ENCODE data around the gene C14orf180.

C14orf180 gene

GRCh38 chr14:104593710-104594136 lies 14.2 kb downstream of the C14orf180 start:
- no peak for DNase-seq (ENCODE audit: low read depth, low spot score)

GRCh38 chr14:104594310-104595046 lies 14.9 kb downstream of the C14orf180 start:
- DNase-seq (ENCODE audit: low read depth, low spot score), result no peak

GRCh38 chr14:104595116-104595675 lies 15.6 kb downstream of the C14orf180 start:
- DNase-seq (ENCODE audit: low read depth, low spot score), result no peak

GRCh38 chr14:104595911-104596450 lies 16.4 kb downstream of the C14orf180 start:
- no peak for DNase-seq (ENCODE audit: low read depth, low spot score)

GRCh38 chr14:104596451-104596918 lies 16.9 kb downstream of the C14orf180 start:
- DNase-seq (ENCODE audit: low read depth, low spot score), result no peak

- no peak for DNase-seq (ENCODE audit: low read depth, low spot score)
Measured at GRCh38 chr14:104596927-104597351, 17.4 kb downstream of the C14orf180 start.

- no peak for DNase-seq (ENCODE audit: low read depth, low spot score)
Measured at GRCh38 chr14:104597576-104597975, 18.0 kb downstream of the C14orf180 start.

- no peak for DNase-seq (ENCODE audit: low read depth, low spot score)
Measured at GRCh38 chr14:104598039-104598909, 18.7 kb downstream of the C14orf180 start.

GRCh38 chr14:104598910-104599273 lies 19.3 kb downstream of the C14orf180 start:
- no peak for DNase-seq (ENCODE audit: low read depth, low spot score)

- no peak for DNase-seq (ENCODE audit: low read depth, low spot score)
Measured at GRCh38 chr14:104599446-104599845, 19.9 kb downstream of the C14orf180 start.

- no peak for DNase-seq (ENCODE audit: low read depth, low spot score)
Measured at GRCh38 chr14:104600141-104600643, 20.6 kb downstream of the C14orf180 start.

- DNase-seq (ENCODE audit: low read depth, low spot score), result no peak
Measured at GRCh38 chr14:104600805-104601204, 21.2 kb downstream of the C14orf180 start.

- no peak for DNase-seq (ENCODE audit: low read depth, low spot score)
Measured at GRCh38 chr14:104601786-104602185, 22.2 kb downstream of the C14orf180 start.

- DNase-seq (ENCODE audit: low read depth, low spot score), result no peak
Measured at GRCh38 chr14:104602315-104602932, 22.9 kb downstream of the C14orf180 start.

- no peak for DNase-seq (ENCODE audit: low read depth, low spot score)
Measured at GRCh38 chr14:104602933-104603325, 23.4 kb downstream of the C14orf180 start.

- DNase-seq (ENCODE audit: low read depth, low spot score), result no peak
Measured at GRCh38 chr14:104603711-104604401, 24.3 kb downstream of the C14orf180 start.

GRCh38 chr14:104604458-104605449 lies 25.2 kb downstream of the C14orf180 start, which contains the start of gene TMEM179:
Gene TMEM179 (minus strand): TSS chr14:104604772. CDS start chr14:104604741, 31 bp downstream.
- DNase-seq (ENCODE audit: low read depth, low spot score), result peak; percentile 12

- DNase-seq (ENCODE audit: low read depth, low spot score), result no peak
Measured at GRCh38 chr14:104609666-104610065, 30.1 kb downstream of the C14orf180 start.

GRCh38 chr14:104610749-104611310 lies 31.3 kb downstream of the C14orf180 start:
- DNase-seq (ENCODE audit: low read depth, low spot score), result no peak

All from iPS DF 19.7 (cell line).